GM18858 (cell line): ENCODE data around the gene PPP2R2C.

Experiments
- ATAC-seq: cut with Tn5 transposase; IDR thresholded peaks from one replicate; pipeline ENCODE4 v1.9.1; 2021; ENCODE audit not compliant: unreplicated experiment

The PPP2R2C gene

DNA sequence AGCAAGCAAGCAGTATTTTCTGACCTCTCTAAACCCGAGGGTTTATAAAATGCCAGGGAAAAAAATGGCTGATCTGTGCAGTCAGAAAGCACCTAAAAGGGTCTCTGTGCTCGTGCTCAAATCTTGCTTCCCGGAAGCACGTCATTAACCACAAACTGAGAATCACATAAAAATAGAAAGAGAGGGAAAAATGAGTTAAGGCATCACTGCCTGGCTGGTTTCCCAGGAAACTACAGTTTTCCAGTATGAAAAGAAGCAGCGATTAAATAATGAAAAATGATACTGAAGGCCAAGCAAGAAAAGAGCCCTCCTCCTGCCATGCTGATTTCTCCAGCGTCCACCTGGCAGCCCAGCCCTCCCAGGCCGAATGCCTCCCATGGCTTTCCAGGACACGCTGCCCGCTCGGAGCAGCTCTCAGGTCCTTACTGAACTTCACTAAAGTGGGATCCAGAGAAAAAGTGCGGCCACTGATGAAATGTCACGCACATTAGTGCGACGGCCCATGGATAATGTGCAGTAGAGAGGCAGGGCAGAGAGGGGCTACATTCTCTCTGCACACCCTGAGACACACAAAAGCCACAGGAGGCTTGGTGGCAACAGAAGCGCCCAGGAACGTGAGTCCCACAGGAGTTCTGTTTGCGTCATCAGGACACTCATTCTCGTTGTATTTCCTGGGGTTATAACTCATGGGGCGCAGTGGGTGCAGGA is 122.4 kb downstream of the PPP2R2C start:
- ATAC-seq: no peak

GRCh38 chr4:6348408-6348807 is 124.0 kb downstream of the PPP2R2C start:
- ATAC-seq: no peak

- no peak for ATAC-seq
These were observed 124.8 kb downstream of the PPP2R2C start for GRCh38 chr4:6347511-6348045.

DNA sequence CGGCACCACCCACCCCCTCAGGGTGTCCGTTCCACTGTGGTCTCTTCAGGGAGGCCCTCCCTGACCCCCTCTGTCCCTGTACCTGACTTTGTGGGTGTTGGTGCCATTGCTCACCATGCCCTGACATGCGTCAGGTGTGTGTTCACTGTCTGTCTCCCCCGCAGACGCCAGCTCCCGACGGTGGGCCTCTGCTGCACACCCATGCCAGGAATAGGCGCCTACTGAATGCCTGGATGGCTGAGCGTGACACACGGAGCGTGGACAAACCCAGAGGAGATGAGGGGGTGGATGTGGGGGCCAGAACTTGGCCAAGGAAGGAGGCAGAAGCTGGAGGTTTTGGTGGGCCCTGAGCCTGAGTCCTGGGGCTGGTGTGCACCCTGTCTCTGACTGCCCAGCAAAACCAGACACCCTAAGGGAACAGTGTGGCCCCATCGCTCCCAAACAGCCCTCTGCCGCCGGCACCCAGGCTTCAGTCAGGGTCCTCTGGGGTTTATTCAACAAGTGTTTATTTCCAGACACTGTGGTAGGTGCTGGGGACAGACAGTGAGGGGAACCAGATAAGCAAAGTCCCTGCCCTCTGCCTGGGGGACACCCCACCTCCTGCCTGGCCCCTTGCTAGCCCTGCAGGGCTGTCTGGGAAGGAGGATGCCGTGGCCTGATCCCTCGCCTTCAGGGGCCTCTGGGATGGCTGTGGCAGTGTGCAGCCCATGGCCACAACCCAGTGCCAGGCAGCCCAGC is 125.9 kb downstream of the PPP2R2C start:
- ATAC-seq: no peak

- ATAC-seq: no peak
These were observed 126.5 kb downstream of the PPP2R2C start for GRCh38 chr4:6345866-6346265.

DNA sequence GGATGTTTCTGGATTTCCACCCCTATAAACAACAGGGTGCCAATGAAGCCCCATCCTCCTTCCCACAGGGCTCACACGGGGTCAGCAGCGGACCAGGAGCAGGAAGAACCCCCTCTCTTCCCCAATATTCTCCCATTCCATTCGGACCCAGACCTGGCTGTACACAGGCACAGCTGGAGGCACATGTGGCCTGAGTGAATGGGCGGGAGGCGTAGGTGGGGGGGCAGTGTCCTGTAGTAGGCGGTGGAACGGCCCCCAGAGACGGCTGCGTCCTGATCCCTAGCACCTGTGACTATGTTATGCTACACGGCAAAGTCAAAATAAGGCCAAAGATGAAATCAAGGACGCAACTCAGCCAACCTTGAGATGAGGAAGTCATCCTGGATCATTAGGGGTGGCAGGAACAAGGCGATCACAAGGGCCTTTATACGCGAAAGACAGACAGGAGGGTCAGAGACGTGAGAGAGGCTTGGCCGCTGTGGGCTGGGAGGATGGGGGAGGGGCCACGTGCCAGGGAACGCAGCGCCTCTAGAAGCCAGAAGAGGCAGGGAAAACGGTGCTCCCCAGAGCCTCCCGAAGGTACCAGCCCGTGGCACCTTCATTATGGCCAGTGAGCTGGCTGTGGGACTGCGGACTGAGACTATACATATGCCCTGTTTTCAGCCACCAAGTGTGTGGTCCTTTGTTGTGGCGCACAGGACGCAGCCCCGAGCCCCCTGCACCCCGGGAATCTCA is 127.2 kb downstream of the PPP2R2C start:
- ATAC-seq: no peak

- ATAC-seq: no peak
These were observed 128.4 kb downstream of the PPP2R2C start for GRCh38 chr4:6343939-6344408.

- ATAC-seq: no peak
These were observed 129.7 kb downstream of the PPP2R2C start for GRCh38 chr4:6342530-6343293.

DNA sequence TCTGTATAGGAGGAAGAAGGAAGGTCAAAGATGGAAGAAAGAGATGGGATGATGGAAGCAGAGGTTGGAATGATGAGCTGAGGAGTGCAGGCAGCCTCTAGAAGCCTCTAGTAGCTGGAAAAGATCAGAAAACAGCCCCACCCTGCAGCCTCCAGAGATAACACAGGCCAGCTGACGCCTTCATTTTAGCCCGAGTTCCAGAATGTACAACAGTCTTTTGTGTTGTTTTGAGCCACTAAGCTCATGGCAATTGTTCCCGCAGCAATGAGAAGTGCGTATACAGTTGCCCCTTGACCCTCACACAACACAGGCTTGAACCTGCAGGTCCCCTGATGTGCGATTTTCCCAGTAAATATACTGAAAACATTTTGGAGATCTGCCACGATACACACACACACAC is 130.7 kb downstream of the PPP2R2C start:
- no peak for ATAC-seq

- ATAC-seq: no peak
These were observed 131.9 kb downstream of the PPP2R2C start for GRCh38 chr4:6340446-6341015.

DNA sequence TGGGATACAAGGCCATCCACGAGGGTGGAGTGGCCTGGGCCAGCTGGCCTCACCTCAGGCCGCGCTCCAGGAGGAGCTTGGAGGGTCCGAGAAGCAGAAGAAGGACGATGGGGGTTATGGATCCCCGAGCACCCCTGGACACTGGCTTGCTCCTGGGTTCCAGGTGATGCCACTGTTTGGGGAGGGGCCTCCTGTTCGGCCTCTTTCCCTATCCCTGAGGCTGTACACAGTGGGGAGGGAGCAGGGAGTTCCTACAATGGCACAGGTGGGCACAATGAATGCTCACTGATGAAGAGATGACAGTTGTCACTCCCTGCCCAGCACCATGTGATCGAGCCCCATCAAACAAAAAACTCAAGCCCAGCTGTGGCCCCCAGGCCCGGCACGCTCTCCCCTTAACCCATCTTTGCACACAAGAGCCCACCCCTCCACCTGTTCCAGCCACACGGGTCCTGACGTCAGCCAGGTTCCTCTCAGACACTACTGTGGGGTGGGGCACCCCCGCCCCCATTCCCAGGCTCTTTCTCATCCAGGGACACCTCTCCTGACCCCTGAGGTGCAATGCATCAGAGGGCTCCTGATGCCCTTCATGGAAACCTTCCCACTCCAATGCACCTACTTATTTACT is 132.5 kb downstream of the PPP2R2C start:
- no peak for ATAC-seq

DNA sequence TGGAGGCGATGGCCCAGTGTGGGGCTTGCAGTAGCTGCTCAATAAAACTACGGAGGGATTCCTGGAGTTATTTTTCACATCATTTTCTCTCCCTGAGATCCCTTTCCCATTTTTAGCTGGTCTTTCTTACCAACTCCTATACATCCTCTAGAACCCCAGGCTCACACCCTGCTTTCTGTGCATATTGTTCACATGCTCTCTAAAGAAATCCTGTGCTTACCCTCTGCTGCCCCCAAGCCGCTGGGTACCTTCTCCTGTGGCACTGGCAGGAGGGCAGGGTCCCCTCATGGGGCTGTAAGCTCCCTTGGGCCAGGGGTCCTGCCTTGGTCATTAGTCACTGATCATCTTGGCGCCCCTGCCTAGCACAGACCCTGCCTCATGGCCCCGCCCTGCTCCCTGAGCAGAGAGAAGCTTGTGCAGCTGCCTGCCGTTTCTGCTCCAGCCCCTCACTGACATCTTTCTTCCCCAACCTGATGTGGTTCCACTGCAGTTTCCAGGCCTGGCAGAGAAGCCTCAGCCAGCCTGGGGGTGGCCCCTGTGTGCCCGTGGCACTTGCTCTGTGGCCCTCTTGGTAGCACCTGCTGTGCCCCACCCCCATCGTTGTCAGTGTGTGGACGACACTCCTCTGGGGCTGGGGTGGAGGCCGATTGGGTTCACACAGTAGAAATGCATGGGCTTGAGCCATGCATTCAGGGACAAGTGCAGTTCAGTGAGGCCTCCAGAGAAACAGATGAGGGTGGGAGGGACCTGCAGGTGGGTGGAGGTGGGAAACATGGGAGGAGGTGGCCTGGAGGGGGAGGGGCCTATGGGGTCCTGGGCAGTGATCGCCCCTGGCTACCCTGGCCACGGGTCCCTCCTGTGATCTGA is 133.2 kb downstream of the PPP2R2C start:
- ATAC-seq: no peak

- ATAC-seq: no peak
These were observed 134.1 kb downstream of the PPP2R2C start for GRCh38 chr4:6338175-6338950.

- no peak for ATAC-seq
These were observed 135.0 kb downstream of the PPP2R2C start for GRCh38 chr4:6337331-6337935.

DNA sequence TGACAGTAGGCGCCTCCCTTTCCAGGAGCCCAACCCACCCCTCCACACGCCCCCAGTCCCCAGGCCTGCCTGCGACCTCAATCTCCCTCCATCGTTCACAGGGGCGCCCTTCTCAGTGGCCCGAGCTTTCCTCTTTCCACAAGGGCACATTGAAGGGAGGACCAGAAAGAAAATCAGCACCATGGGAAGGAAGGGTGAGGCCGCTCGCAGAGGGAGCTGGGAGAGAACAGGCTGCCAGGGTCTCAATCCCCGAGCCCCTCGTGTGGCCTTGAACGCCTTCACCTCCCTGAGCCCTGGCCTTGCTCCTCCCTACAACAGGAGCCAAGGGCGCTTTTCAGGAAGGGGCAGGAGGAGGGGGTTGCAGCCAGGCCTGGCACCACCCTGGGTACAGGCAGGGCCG is 136.2 kb downstream of the PPP2R2C start:
- ATAC-seq: no peak

GRCh38 chr4:6335040-6335590 is 137.3 kb downstream of the PPP2R2C start:
- ATAC-seq: no peak

DNA sequence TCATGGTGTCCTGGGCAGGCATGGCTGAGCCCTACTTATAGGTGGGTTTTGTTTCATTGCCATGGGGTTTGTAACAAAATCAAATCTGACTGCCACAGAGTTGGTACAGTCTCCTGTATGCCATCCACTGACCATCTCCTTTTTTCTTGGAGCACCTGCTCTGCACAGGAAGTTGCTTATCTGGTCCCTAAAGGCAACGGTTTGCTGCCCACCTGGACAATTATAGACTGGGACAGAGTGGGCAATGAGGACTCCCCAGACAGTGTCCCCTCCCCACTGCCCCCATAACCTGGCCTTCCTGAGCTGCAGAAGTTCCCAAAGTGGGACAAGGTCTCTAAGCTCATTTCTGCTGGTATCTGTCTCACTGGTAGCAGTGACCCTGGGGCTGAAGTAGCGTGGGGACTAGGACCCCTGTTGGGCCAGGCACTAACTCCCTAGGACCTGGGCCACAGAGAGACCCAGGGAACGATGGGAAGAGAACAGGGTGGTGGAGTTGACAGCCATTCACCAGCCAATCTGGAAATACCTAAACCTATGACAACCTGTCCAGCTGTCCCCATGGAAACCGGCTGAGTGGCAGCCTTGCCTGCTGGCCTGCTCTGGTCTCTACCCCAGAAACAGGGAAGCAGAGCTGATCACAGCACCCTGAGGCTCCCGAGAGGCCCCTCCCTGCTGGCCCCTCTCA is 138.1 kb downstream of the PPP2R2C start:
- ATAC-seq: no peak
